ENCODE measurements around the gene PRKCH.

PRKCH gene

GRCh38 chr14:61499991-61500390 is 178.6 kb downstream of the PRKCH start:
- no peak for DNase-seq

GRCh38 chr14:61501714-61502458 is 180.5 kb downstream of the PRKCH start:
- DNase-seq = no peak

DNA sequence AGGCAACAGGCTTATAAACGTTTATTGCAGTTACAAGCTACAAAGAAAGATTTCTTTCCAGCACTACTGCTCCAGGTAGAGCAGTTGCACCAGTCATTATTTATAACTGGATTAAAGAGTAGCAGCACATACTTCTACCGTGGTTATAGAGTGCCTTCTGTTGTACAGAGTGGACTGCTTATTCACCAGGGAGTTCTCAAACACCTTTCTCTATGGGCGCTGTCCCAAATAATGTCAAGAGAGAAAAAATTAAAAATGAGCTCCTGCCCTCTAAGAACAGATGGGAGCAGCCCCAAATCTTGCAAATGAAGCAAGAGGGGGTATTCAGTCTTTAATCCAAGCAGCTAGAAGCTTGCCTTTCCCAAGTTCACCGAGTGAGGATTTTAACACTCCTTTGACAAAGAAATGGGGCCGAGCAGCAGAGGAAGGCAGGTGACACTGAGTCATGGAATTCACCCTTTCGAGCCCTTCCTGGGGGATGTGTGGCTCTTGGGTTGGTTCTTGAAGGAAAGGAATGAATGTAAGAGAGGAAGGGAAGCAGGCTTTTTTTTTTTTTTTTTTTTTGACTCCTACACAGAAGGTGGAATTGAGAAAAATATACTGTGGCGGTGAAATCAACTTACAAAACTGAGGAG is 181.2 kb downstream of the PRKCH start:
- DNase-seq = no peak

DNA sequence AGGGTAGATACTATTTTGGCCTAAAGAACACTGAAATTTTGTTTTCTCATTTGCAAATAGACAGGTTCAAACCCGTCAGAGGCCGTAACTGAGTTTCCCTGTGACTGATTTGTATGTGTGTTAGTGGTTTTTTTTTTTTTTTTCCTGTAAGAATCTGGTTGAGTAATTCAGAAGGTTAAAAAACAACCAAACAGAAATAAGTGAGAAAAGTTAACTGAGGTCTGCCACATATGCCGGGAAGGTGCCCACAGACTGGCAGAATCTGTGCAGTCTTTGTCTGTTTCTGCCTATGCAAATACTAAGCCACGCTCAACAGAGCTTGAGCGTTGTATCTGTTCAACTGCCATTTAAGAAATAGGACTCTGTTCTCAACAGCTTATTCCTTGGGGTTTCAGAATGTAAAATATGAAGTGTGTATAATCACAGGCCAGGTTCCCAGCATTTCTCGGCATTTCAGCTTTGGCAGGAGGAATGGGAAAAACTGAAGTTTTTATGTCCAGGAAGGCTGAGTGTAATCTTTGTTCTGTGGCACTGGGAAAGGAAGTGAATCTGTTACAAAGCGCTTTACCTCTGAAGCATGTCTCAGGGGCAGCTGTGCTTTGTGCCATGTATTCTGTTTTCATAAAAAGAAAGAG is 181.9 kb downstream of the PRKCH start:
- DNase-seq = no peak

- no peak for DNase-seq
Observed at GRCh38 chr14:61504901-61505300, 183.5 kb downstream of the PRKCH start.

- no peak for DNase-seq
Observed at GRCh38 chr14:61505815-61506809, 184.7 kb downstream of the PRKCH start.

- no peak for DNase-seq
Observed at GRCh38 chr14:61508526-61508925, 187.1 kb downstream of the PRKCH start.

DNA sequence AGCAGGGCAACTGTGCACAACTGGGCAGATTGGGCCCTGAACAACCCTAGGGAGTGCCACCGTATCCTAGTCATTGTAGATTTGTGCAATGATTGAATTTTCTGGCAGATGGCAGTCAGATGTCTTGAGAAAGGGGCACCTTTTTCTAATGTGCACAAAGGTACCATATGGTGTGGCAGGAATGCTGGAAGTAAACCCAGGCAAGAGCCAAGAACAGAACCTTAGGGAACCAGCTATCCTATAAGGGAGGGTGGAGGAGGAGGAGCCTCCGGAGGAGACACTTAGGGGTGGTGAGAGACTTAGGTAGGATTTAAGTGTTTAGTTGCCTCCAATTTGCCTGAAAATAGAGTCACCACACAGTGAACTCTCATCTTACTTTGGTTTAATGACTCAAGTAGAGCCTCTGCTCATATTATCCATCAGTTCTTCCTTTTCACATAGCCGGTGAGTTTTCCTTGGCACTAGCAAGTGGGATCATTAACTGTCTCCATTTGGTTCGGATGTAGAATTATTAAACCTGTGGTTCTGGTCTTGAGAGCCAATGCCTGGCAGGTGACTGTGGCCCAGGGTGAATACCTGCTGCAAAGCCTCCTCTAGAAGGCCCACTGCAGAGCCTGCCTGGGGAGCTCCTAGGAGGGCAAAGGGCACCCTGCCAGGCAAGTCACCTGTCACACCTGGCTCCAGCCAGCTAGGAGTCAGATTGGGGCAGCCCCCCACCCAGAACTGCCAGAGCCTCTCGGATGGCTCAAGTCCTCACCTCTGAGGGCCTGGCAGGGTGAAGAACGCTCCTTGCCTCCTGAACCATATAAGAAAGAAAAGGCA is 189.6 kb downstream of the PRKCH start:
- no peak for DNase-seq

DNA sequence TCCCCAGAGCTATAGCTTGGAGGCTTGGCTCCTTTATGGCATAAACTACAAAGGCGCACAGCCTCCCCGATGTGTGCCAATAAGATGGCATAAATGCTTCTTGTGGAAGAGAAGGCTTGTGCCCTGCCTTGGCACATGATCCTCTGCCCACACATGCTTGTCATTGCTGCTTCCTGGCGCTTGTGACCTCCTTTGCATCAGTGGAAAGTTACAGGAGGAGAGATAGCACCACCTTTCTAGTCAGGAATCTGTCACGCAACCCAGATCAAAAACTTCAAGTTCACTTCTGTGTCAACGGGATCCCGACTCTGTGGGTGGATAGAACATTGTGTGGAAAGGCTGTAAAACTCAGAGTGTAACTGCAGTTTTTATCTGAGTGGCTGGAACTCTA is 190.2 kb downstream of the PRKCH start:
- no peak for DNase-seq

DNA sequence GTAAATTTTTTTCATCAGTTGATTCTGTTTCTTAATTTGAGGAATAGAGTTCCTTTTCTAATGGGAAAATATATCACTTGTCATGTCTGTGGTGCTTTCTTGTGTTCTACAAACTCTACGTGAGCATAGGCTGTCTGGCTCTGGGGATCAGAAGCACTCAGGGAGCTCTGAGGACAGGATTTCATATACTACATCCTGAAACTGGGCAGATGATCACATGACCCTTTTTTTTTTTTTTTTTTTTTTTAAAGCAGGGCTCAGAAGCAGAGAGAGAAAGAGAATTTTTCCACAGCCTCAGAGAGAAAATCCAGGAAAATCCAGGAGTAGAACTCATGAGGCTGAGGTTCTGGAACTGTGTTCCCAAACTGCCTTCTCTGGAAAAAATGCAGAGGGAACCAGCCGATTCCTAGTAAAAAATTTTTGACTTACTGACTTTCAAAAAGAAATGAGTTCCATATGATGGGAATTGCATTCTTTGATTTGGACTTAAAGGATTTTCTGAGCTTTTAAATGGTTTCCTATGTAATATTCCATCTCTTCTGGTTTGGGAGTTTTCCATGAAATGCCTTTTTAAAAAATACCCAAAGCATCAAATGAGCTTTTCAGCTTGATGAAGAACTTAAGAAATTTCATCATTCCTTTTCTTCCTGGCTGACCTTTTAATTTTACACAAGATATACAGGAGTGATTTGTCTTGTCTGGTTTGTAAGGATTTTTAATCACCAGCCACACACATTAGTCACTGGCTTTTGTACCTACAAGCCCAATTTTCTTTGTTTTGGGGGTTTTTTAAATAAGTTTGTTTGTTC is 190.9 kb downstream of the PRKCH start:
- DNase-seq = no peak

DNA sequence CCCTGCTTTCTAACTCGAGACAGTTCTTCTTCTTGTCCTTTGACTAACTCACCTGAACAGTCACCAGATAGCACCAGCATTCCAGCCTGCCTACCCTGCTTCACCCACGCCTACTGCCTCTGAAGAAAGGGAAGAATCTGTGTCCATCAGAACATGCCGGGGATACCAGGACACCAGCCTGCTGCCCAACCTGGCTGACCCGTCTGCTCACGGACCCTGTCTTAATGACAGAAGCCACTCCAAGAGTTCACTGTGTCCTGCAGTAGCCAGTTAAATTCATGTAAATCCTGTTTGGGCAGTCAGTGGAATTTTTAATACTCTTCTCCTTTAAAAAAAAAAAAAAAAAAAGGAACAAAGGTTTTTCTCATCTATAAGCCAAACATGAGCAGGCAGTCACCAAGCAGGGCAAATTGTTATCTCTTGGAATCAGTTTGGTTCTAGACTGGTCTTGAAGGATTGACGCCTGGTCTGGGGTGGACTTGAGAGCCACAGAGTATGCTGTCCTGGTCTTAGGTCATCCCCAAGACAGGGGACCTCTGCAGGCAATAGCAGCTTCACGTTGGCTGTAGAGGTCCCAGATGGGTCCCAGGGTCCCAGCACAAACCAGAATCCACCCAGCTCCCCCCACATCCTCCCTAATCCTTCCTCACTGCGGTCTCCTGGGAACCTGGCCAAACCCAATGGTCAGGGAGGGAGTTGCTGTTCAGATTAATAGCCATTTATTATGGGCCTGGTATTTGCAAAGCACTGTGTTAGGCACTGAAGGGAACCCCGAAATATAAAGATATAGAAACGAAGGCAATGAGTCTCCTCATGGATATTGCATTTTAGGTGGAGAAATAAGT is 192.8 kb downstream of the PRKCH start:
- no peak for DNase-seq

DNA sequence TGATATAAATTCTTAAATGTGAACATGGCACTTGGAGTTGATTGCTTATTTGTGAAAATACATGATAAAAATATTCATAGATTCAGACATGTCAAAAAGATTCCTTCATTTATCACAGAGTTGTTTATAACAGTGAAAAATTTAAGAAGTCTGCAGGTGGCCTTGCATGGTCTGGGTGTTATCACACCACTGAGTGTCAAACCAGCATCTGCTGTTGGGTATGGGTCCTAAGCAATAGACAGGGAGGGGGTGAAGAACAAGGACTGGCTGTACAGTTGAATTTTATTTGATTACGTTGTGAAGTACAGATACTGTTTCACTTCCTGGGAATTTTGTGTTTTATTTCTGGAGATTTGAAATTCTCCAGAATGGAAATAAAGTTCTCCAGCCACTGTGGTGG is 193.5 kb downstream of the PRKCH start:
- DNase-seq = no peak

GRCh38 chr14:61515436-61516117 is 194.2 kb downstream of the PRKCH start:
- DNase-seq = no peak

DNA sequence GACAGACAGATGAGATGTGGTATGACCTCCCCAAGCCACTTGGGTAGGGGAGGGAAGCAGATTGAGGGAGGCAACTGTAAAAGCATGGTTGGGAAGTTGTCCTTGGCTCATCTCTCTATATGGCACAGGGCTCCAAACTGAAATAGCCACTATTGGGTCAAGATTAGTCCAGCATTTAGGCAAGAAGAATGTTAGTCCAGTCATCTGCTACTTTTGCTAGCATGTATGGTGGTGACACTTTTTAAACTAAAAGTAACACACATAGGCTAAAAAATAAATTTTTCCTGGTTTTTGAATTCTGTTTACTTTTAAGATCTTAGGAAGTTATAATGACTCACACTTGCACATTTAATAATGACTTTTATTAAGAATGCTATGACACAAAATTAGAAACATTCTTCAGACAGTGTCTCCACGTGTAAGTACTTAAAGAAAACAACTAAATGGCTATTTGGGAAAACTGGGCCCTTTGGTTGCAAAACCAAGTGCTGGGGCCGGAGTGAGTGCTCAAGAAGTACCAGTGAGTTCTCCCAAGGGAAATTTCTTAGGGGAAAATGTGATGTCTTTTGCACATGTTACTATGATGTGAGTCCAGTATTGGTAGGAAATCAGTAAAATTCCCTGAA is 194.9 kb downstream of the PRKCH start:
- no peak for DNase-seq

DNA sequence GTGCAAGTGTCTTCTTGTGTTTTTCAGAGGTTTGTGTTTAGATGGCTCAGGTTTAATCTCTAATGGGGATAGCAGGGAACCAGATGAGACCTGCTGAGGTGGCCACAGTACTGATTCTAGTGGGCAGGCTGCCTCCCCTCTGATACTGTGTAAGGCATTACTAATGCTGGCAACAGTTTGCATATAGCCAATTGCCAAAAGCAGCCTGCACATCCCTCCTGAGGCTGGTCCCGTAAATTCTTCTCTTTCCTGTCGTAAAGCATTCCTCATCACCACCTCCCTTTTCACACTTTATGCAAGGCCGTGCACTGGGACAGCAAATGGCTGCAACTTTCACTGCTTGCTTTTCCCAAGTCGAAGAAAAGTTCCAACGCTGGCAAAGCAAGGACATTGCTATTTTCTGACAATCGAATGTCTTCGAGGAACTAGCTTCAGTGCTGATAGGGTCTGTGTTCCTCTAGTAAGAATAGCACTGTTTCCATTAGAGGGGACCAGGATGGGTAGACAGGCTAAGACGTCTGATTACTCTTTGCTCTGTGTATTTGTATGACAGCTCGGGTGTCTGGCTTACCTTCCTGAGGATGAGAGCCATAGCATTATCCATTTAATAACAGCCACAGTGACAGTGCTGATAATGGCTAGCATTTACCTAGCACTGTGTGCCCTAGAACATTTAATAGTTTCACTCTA is 195.7 kb downstream of the PRKCH start:
- no peak for DNase-seq

- DNase-seq = peak; percentile 93
Observed at GRCh38 chr14:61517911-61518384, 196.6 kb downstream of the PRKCH start.

DNA sequence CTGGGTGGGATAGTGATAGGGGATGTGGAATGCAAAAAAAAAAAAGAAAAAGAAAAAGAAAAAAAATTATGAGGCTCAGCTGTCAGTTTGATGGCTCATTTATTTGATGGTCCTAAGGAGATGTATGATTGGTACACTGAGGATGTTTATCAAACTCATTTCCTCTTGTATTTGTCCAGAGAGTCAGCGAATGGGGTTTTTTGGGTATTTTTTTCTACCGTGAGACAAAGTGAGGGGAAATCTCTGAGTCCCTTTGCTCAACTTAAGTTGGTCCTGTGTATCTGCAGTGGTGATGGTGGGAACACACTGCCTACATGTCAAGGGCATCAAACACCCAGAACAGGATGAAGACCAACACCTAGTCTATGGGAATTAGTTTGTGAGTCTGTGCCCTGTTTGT is 197.0 kb downstream of the PRKCH start:
- DNase-seq = no peak

- no peak for DNase-seq
Observed at GRCh38 chr14:61519106-61519505, 197.7 kb downstream of the PRKCH start.
